HCT116 (cell line): Measurements from ENCODE around the gene GLCE. TPM values are rescaled to one million over a fixed set of nuclear protein-coding genes. Genes with fewer than 3 reads are reported as not detected.

ENCODE experiments used
- ATAC-seq: fragments of 200-7000 bp; cut with Tn5 transposase; 2 replicates; pipeline ENCODE4 v1.9.1; 2020; ENCODE audit warnings: mild to moderate bottlenecking, moderate library complexity
- BruUV-seq: library from RNA; stranded (reverse); fragments of 400-500 nt; replicated peaks from 2 replicates; lab custom pipeline; 2021; lab: Mats Ljungman, UMichigan
- CTCF ChIA-PET: fragments of 300-600 bp; sonication (Branson Sonifier 250); formaldehyde crosslinking; loops from one replicate; lab custom pipeline; 2021; ENCODE audit warnings: antibody characterized with exemption; lab: Charles Lee
- POLR2A ChIA-PET: fragments of 300-600, 350-600 bp; sonication (Branson Sonifier 250); formaldehyde crosslinking; loops from one replicate; lab custom pipeline; 2021; ENCODE audit warnings: antibody characterized with exemption; lab: Charles Lee
- RAD21 ChIA-PET, 2 experiments: fragments of 300-600 bp; sonication (Branson Sonifier 250); formaldehyde crosslinking; loops; one replicate each; lab custom pipeline; 2023; ENCODE audit warnings: low total read pairs in 2 of 2; ENCODE audit not compliant: uncharacterized antibody in 2 of 2, unreplicated experiment in 2 of 2, low non-redundant PET in 1 of 2; lab: Charles Lee
- DNase-seq: peaks from one replicate; pipeline ENCODE4 v3.0.0-alpha.2; 2010; ENCODE audit warnings: low read depth, low spot score
- H2AFZ ChIP-seq: fragments of 200-600 bp; shearing (Covaris generic), sonication (generic); 2 replicates; pipeline ENCODE4 v1.6.1; 2017; ENCODE audit warnings: low read depth, mixed run types, mixed read lengths, antibody characterized with exemption, low read length; ENCODE audit not compliant: poor library complexity, severe bottlenecking
- H3K27ac ChIP-seq: 2 replicates; pipeline ENCODE4 v1.5.1; 2012; ENCODE audit warnings: low read depth, low read length
- H3K27me3 ChIP-seq: fragments of 200-600 bp; sonication (generic); 2 replicates; pipeline ENCODE4 v1.6.1; 2016; ENCODE audit warnings: mixed run types, low read length, mixed read lengths; ENCODE audit not compliant: insufficient read depth
- H3K36me3 ChIP-seq, 2 experiments: fragments of 200-500 bp in 1 of 2; fragments of 200-600 bp in 1 of 2; sonication (Bioruptor generic) in 1 of 2; sonication (generic) in 1 of 2; 2 replicates each; pipeline versions ENCODE4 v1.5.1 to v1.6.1; 2014 to 2016; ENCODE audit warnings: low read length in 2 of 2, inconsistent platforms in 1 of 2, mixed read lengths in 1 of 2, mixed run types in 1 of 2; ENCODE audit not compliant: insufficient read depth in 2 of 2, control insufficient read depth in 1 of 2
- H3K4me1 ChIP-seq, 2 experiments: fragments of 200-600 bp in 1 of 2; sonication (generic) in 1 of 2; 2 replicates each; pipeline versions ENCODE4 v1.5.1 to v1.6.1; 2012 to 2017; ENCODE audit warnings: low read length in 2 of 2, inconsistent platforms in 1 of 2, mild to moderate bottlenecking in 1 of 2, mixed read lengths in 1 of 2, mixed run types in 1 of 2, moderate library complexity in 1 of 2; ENCODE audit not compliant: insufficient read depth in 2 of 2, control insufficient read depth in 1 of 2
- H3K4me2 ChIP-seq: fragments of 200-600 bp; sonication (generic); 2 replicates; pipeline ENCODE4 v1.6.1; 2017; ENCODE audit warnings: mixed run types, low read length, mixed read lengths
- H3K4me3 ChIP-seq, 2 experiments: fragments of 200-600 bp in 1 of 2; sonication (generic) in 1 of 2; replicated peaks in 1 of 2; 2 replicates each; pipeline ENCODE4 v1.5.1; 2011 to 2016; ENCODE audit warnings: low read length in 2 of 2, control low read depth in 1 of 2, low read depth in 1 of 2, mild to moderate bottlenecking in 1 of 2, mixed read lengths in 1 of 2, mixed run types in 1 of 2
- H3K79me2 ChIP-seq: fragments of 200-600 bp; sonication (generic); 2 replicates; pipeline ENCODE4 v1.6.1; 2017; ENCODE audit warnings: mild to moderate bottlenecking, mixed run types, low read length, moderate library complexity, mixed read lengths; ENCODE audit not compliant: insufficient read depth
- H3K9ac ChIP-seq: fragments of 200-600 bp; sonication (generic); 2 replicates; pipeline ENCODE4 v1.6.1; 2016; ENCODE audit warnings: low read length, mixed read lengths
- H3K9me2 ChIP-seq: fragments of 200-600 bp; sonication (generic), shearing (Covaris generic); 2 replicates; pipeline ENCODE4 v1.6.1; 2017; ENCODE audit warnings: mixed run types, mild to moderate bottlenecking, moderate library complexity; ENCODE audit not compliant: insufficient read depth
- H3K9me3 ChIP-seq, 2 experiments: fragments of 200-500 bp in 1 of 2; fragments of 200-600 bp in 1 of 2; sonication (Bioruptor generic) in 1 of 2; sonication (generic) in 1 of 2; 2 replicates each; pipeline ENCODE4 v1.6.1; 2014 to 2017; ENCODE audit warnings: low read length in 2 of 2, mixed read lengths in 2 of 2, inconsistent platforms in 1 of 2, low read depth in 1 of 2, mild to moderate bottlenecking in 1 of 2, mixed run types in 1 of 2, moderate library complexity in 1 of 2; ENCODE audit not compliant: control insufficient read depth in 1 of 2, insufficient read depth in 1 of 2
- H4K20me1 ChIP-seq: fragments of 200-600 bp; sonication (generic), shearing (Covaris generic); 2 replicates; pipeline ENCODE4 v1.6.1; 2017; ENCODE audit warnings: mixed run types, mild to moderate bottlenecking, moderate library complexity; ENCODE audit not compliant: insufficient read depth
- CBX3 ChIP-seq: IDR thresholded peaks from 2 replicates; pipeline ENCODE4 v1.6.1; 2012; ENCODE audit warnings: low read depth
- CEBPB ChIP-seq: IDR thresholded peaks from 2 replicates; pipeline ENCODE4 v1.6.1; 2012; ENCODE audit warnings: low read depth
- ELF1 ChIP-seq: IDR thresholded peaks from 2 replicates; pipeline ENCODE4 v1.6.1; 2012; ENCODE audit warnings: low read depth, borderline replicate concordance
- EZH2phosphoT487 ChIP-seq: fragments of 200-600 bp; IDR thresholded peaks from 2 replicates; pipeline ENCODE4 v1.6.1; 2018; ENCODE audit warnings: antibody characterized with exemption, borderline replicate concordance
- FOSL1 ChIP-seq: IDR thresholded peaks from 2 replicates; pipeline ENCODE4 v1.6.1; 2012; ENCODE audit warnings: low read depth
- POLR2A ChIP-seq: IDR thresholded peaks from 2 replicates; pipeline ENCODE4 v1.7.0; 2011; ENCODE audit warnings: borderline replicate concordance; ENCODE audit not compliant: insufficient read depth, insufficient read length; ENCODE audit errors: extremely low read depth
- POLR2AphosphoS5 ChIP-seq: IDR thresholded peaks from 2 replicates; pipeline ENCODE4 v1.6.1; 2011; ENCODE audit warnings: mild to moderate bottlenecking, low read depth, low read length, moderate library complexity
- RAD21 ChIP-seq: IDR thresholded peaks from 2 replicates; pipeline ENCODE4 v1.6.1; 2012; ENCODE audit warnings: low read depth, mild to moderate bottlenecking
- SIN3A ChIP-seq: IDR thresholded peaks from 2 replicates; pipeline ENCODE4 v1.6.1; 2012; ENCODE audit warnings: low read depth
- SP1 ChIP-seq: IDR thresholded peaks from 2 replicates; pipeline ENCODE4 v1.6.1; 2012; ENCODE audit warnings: low read depth
- TCF7L2 ChIP-seq: IDR thresholded peaks from 2 replicates; pipeline ENCODE4 v1.7.0; 2011; ENCODE audit warnings: borderline replicate concordance, inconsistent platforms; ENCODE audit not compliant: insufficient read depth, insufficient read length; ENCODE audit errors: extremely low read depth
- YY1 ChIP-seq: IDR thresholded peaks from 2 replicates; pipeline ENCODE4 v1.6.1; 2011; ENCODE audit warnings: low read length, low read depth, moderate library complexity, mild to moderate bottlenecking; ENCODE audit not compliant: insufficient replicate concordance; ENCODE audit errors: extremely low read depth
- ZFX ChIP-seq: fragments of 450-650 bp; IDR thresholded peaks from 2 replicates; pipeline ENCODE4 v1.6.1; 2017
- ZNF274 ChIP-seq: fragments of 200-500 bp; sonication (Bioruptor generic); IDR thresholded peaks from 2 replicates; pipeline ENCODE4 v1.6.1; 2014; ENCODE audit warnings: mild to moderate bottlenecking, low read depth, low read length, inconsistent platforms
- intact Hi-C: fragments of 100-400 bp; cut with micrococcal nuclease; formaldehyde crosslinking; loops from 2 replicates; pipeline ENCODE4 v1.10.0; 2022
- total RNA-seq: library from RNA; stranded (reverse); gene quantifications from one replicate; pipeline ENCODE4 v1.2.1, GENCODE V29; 2021; ENCODE audit not compliant: unreplicated experiment
- TF ChIP-seq, protein P1 (sequence below): IDR thresholded peaks from 2 replicates; pipeline ENCODE4 v1.6.1; 2012
- TF ChIP-seq, protein P2 (sequence below), 3 experiments: fragments of 200-600 bp in 1 of 3; sonication (generic) in 1 of 3; IDR thresholded peaks in 2 of 3; conservative IDR thresholded peaks in 1 of 3; 2 replicates each; pipeline ENCODE4 v1.5.1; 2012 to 2017; ENCODE audit warnings: low read depth in 2 of 3, low read length in 2 of 3, antibody characterized with exemption in 1 of 3, borderline replicate concordance in 1 of 3, control low read depth in 1 of 3, mild to moderate bottlenecking in 1 of 3, mixed read lengths in 1 of 3, mixed run types in 1 of 3, moderate library complexity in 1 of 3; ENCODE audit not compliant: insufficient read depth in 1 of 3

Gene GLCE
- total RNA-seq, 1 experiment from 2014 or later, result 22.2 TPM

DNA sequence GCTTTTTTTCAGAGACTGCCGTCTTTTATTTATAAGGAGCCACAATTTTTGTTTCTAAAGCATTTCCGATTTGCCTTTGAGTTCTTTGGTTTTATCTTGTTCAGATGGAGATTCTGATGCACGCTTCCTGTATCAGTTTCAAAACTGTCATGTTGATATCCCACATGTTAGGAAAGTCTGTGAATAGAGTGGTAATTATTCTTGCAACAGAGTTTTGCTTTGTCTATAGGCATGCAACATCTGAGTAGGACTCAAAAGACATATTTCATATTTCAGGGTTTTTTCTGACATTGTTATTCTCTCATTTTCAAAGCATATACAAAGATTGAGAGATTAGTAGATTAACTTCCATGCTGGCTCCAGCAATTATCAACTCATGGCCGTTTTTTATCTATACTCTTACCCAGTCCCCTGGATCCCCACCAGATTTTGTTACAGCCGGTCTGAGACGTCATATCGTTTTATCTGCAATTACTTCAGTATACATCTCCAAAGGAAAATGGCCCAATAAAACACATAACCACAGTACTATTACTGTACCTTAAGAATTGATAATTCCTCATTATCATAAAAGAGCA lies 160.6 kb downstream of the GLCE start:
- Histone ChIP-seq H3K79me2 (no peaks in the 10 kb centered on the region), H3K9me3 (no peaks in the 10 kb centered on the region), H3K27ac (no peak overlapping the region), H3K4me2 (no peak overlapping the region), H3K4me3 (no peak overlapping the region), H2AFZ (no peak overlapping the region), H3K9me2 (no peaks in the 10 kb centered on the region), H3K36me3 (no peaks in the 10 kb centered on the region), H3K27me3 (no peaks in the 10 kb centered on the region), H3K4me1 (no peaks in the 10 kb centered on the region), H4K20me1 (no peaks in the 10 kb centered on the region), H3K9ac (no peak overlapping the region)
- ChIA-PET RAD21 (no interaction called here), POLR2A (no interaction called here), CTCF (no interaction called here)
- ATAC-seq (no peak), DNase-seq (no peak)
- BruUV-seq, result no TSS peak
- TF ChIP-seq EZH2phosphoT487 (no peak), SP1 (no peak), RAD21 (no peak), ZNF274 (no peak), POLR2A (no peak), SIN3A (no peak), ZFX (no peak), CEBPB (no peak), YY1 (no peak), CBX3 (no peak), POLR2AphosphoS5 (no peak), ELF1 (no peak), FOSL1 (no peak), TCF7L2 (no peak)
- TF ChIP-seq, protein P1, sequence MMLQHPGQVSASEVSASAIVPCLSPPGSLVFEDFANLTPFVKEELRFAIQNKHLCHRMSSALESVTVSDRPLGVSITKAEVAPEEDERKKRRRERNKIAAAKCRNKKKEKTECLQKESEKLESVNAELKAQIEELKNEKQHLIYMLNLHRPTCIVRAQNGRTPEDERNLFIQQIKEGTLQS, result no peak
- TF ChIP-seq, protein P2, sequence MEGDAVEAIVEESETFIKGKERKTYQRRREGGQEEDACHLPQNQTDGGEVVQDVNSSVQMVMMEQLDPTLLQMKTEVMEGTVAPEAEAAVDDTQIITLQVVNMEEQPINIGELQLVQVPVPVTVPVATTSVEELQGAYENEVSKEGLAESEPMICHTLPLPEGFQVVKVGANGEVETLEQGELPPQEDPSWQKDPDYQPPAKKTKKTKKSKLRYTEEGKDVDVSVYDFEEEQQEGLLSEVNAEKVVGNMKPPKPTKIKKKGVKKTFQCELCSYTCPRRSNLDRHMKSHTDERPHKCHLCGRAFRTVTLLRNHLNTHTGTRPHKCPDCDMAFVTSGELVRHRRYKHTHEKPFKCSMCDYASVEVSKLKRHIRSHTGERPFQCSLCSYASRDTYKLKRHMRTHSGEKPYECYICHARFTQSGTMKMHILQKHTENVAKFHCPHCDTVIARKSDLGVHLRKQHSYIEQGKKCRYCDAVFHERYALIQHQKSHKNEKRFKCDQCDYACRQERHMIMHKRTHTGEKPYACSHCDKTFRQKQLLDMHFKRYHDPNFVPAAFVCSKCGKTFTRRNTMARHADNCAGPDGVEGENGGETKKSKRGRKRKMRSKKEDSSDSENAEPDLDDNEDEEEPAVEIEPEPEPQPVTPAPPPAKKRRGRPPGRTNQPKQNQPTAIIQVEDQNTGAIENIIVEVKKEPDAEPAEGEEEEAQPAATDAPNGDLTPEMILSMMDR (IDR thresholded peaks at IDR 0.05 in 2 of 3, conservative IDR thresholded peaks at IDR 0.05 in 1 of 3; ENCODE audit: borderline replicate concordance in 1 of 3, insufficient read depth in 1 of 3, low read depth in 2 of 3, low read length in 2 of 3), result no peak
- intact Hi-C loops, result no loop called here

Other genes starting within 250 kb of the GLCE start
- not detected for gene SPESP1, start 230.1 kb upstream of the GLCE start, total RNA-seq
- gene NOX5, start 145.9 kb upstream of the GLCE start, total RNA-seq, result 0.91 TPM
- gene PAQR5, start 138.3 kb downstream of the GLCE start, total RNA-seq, result 34.0 TPM